ENCODE data around the gene SLFN13. TPM values are rescaled to one million over a fixed set of nuclear protein-coding genes. Genes with fewer than 3 reads are reported as not detected.
A peak's percentile ranks its signal among the peaks of the same experiment; 100 is the strongest.
"Not testable (repeated sequence)": the region's sequence is repeated elsewhere in the genome, so short reads cannot be mapped to it uniquely, and the experiment has no call there.

Gene SLFN13
- total RNA-seq, 2 donors from 2014 or later = 45.8 to 57.3 TPM

- Mint-ChIP-seq H3K9me3 (no peaks in the 10 kb centered on the region), H3K4me3 (no peak overlapping the region), H3K36me3 (ENCODE audit: insufficient read depth in 2 of 2) (peaks cover 0 to 6% of the 10 kb centered on the region in 2 donors), H3K4me1 (ENCODE audit: low read depth) (peaks cover 13% of the 10 kb centered on the region), H3K27me3 (ENCODE audit: low read depth) (no peaks in the 10 kb centered on the region), H3K27ac (peak overlapping the region; percentile 10)
- no peak for DNase-seq
- no peak for ATAC-seq (replicated peaks in 1 of 2)
Observed at GRCh38 chr17:35423761-35424160, 24.8 kb downstream of the SLFN13 start.

DNA sequence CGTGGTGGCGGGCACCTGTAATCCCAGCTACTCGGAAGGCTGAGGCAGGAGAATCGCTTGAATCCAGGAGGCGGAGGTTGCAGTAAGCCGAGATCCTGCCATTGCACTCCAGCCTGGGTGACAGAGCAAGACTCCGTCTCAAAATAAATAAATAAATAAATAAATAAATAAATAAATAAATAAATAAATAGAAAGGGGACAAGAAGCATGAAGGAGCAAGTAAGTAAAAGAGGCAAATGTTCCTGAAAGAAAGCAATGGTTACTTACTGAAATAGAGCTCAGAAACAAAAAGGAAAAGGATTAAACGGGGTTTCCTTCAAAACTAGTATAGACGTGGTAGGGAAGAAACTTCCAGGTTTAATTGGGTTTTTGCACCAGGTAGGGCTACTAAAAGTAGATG, 27.5 kb downstream of the SLFN13 start:
- ATAC-seq (replicated peaks in 1 of 2); H3K27ac Mint-ChIP-seq; H3K4me3 Mint-ChIP-seq; DNase-seq; H3K9me3 Mint-ChIP-seq; H3K36me3 Mint-ChIP-seq (ENCODE audit: insufficient read depth in 2 of 2); H3K4me1 Mint-ChIP-seq (ENCODE audit: low read depth); H3K27me3 Mint-ChIP-seq (ENCODE audit: low read depth): not testable (repeated sequence)

GRCh38 chr17:35416659-35417058, 31.9 kb downstream of the SLFN13 start:
- Mint-ChIP-seq H3K36me3 (ENCODE audit: insufficient read depth in 2 of 2) (peaks cover 10 to 18% of the 10 kb centered on the region in 2 donors), H3K27me3 (ENCODE audit: low read depth) (no peaks in the 10 kb centered on the region), H3K4me3 (no peak overlapping the region), H3K27ac (no peak overlapping the region), H3K9me3 (peaks cover 3 to 5% of the 10 kb centered on the region in 2 donors), H3K4me1 (ENCODE audit: low read depth) (no peaks in the 10 kb centered on the region)
- no peak for ATAC-seq (replicated peaks in 1 of 2)
- no peak for DNase-seq

DNA sequence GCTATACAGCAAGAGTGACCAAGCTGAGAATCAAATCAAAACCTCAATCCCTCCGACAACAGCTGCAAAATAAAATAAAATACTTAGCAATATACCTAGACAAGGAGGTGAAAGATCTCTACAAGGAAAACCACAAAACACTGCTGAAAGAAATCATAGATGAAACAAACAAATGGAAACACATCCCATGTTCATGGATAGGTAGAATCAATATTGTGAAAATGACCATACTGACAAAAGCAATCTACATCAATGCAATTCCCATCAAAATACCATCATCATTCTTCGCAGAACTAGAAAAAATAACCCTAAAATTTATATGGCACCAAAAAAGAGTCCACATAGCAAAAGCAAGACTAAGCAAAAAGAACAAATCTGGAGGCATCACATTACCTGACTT, 33.9 kb downstream of the SLFN13 start:
- H3K27ac Mint-ChIP-seq; ATAC-seq (replicated peaks in 1 of 2); DNase-seq; H3K4me1 Mint-ChIP-seq (ENCODE audit: low read depth); H3K4me3 Mint-ChIP-seq; H3K27me3 Mint-ChIP-seq (ENCODE audit: low read depth); H3K9me3 Mint-ChIP-seq: not testable (repeated sequence)
- peaks cover 10 to 18% of the 10 kb centered on the region in 2 donors for H3K36me3 Mint-ChIP-seq (ENCODE audit: insufficient read depth in 2 of 2)

GRCh38 chr17:35414247-35414646, 34.3 kb downstream of the SLFN13 start:
- H3K27ac Mint-ChIP-seq = no peak overlapping the region
- H3K27me3 Mint-ChIP-seq (ENCODE audit: low read depth) = no peaks in the 10 kb centered on the region
- H3K36me3 Mint-ChIP-seq (ENCODE audit: insufficient read depth in 2 of 2) = peaks cover 10 to 18% of the 10 kb centered on the region in 2 donors
- no peak overlapping the region for H3K4me3 Mint-ChIP-seq
- no peaks in the 10 kb centered on the region for H3K4me1 Mint-ChIP-seq (ENCODE audit: low read depth)
- H3K9me3 Mint-ChIP-seq = peaks cover 3 to 5% of the 10 kb centered on the region in 2 donors
- DNase-seq (no peak), ATAC-seq (replicated peaks in 1 of 2) (no peak)

DNA sequence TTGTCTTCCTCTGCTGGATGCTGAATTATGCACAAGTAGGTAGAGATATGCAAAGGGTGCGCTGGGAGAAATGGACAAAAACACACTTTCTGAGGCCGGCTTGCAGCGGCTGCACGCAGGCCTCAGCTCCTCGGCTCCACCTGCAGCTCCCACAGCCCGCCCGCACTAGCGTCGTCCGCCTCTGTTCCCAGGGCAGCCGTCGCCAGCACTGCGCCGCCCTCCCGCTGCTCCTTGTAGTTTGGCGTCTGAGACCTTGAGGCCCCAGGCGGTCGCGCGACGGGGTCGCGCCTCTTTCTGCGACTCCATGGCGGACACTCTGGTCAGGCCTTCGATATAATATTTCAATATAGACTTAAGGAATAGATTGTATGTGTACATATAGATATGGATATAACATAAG, 41.0 kb downstream of the SLFN13 start:
- ATAC-seq (replicated peaks in 1 of 2) = no peak
- no peak for DNase-seq
- H3K36me3 Mint-ChIP-seq (ENCODE audit: insufficient read depth in 2 of 2) = peaks cover 0 to 1% of the 10 kb centered on the region in 2 donors
- H3K9me3 Mint-ChIP-seq = no peaks in the 10 kb centered on the region
- no peaks in the 10 kb centered on the region for H3K27me3 Mint-ChIP-seq (ENCODE audit: low read depth)
- H3K27ac Mint-ChIP-seq = no peak overlapping the region
- H3K4me3 Mint-ChIP-seq = no peak overlapping the region
- peaks cover 10% of the 10 kb centered on the region for H3K4me1 Mint-ChIP-seq (ENCODE audit: low read depth)

DNA sequence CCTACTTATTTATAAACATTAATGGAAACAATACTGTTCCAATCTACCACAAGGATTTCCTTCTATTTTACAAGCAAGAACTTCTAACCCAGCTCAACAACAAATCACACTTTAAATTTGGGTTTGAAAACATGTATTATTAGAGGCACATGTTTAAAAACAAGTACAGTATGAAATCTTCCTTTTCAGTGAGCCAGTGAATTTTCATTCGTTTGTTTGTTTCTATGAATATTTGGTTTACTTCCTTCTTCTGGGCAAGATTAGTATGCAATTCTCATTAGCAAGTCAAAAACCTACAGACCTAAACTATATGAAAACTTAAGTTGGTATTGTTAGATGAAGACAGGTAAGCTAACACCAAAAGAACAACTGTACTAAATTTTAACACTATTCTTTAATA, 42.0 kb downstream of the SLFN13 start:
- no peaks in the 10 kb centered on the region for H3K27me3 Mint-ChIP-seq (ENCODE audit: low read depth)
- H3K4me1 Mint-ChIP-seq (ENCODE audit: low read depth) = peaks cover 14% of the 10 kb centered on the region
- H3K4me3 Mint-ChIP-seq = no peak overlapping the region
- no peak for ATAC-seq (replicated peaks in 1 of 2)
- no peaks in the 10 kb centered on the region for H3K36me3 Mint-ChIP-seq (ENCODE audit: insufficient read depth in 2 of 2)
- DNase-seq = no peak
- H3K9me3 Mint-ChIP-seq = no peaks in the 10 kb centered on the region
- H3K27ac Mint-ChIP-seq = no peak overlapping the region

DNA sequence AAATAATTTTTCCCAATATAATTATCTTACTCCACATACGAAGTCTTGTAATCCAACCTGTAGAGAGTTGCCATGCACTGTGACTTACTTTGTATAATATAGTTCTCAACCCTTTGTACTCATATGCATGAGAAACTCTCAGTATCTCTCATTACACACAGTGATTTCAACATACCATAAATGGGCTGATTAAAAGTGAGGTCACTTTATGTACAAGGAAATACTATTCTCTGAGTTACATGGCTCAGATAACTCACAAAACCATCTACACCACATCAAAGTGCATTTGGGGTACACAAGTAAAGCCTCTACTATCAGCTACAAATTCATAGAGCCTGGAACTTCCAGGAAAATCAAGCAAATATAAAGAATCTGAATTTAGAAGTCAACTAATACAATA, 44.2 kb downstream of the SLFN13 start:
- Mint-ChIP-seq H3K27ac (no peak overlapping the region), H3K4me1 (ENCODE audit: low read depth) (peaks cover 14% of the 10 kb centered on the region), H3K27me3 (ENCODE audit: low read depth) (no peaks in the 10 kb centered on the region), H3K36me3 (ENCODE audit: insufficient read depth in 2 of 2) (peaks cover 1 to 2% of the 10 kb centered on the region in 2 donors), H3K9me3 (no peaks in the 10 kb centered on the region), H3K4me3 (no peak overlapping the region)
- ATAC-seq (replicated peaks in 1 of 2) = peak; percentile 71 to 89
- no peak for DNase-seq

DNA sequence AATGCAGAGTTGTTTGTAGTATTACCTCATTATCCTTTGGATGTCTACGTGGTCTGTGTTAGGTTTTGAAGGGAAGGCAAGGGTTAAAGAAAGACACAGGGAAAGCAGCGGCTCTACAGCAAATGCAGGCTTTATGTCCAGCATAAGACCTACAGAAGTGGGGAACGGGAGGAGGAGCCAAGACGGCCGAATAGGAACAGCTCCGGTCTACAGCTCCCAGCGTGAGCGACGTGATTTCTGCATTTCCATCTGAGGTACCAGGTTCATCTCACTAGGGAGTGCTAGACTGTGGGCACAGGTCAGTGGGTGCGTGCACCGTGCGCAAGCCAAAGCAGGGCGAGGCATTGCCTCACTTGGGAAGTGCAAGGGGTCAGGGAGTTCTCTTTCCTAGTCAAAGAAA, 54.8 kb downstream of the SLFN13 start:
- not testable (repeated sequence) for H3K36me3 Mint-ChIP-seq (ENCODE audit: insufficient read depth in 2 of 2); H3K4me1 Mint-ChIP-seq (ENCODE audit: low read depth); ATAC-seq (replicated peaks in 1 of 2); H3K9me3 Mint-ChIP-seq; H3K4me3 Mint-ChIP-seq; H3K27me3 Mint-ChIP-seq (ENCODE audit: low read depth); H3K27ac Mint-ChIP-seq; DNase-seq

GRCh38 chr17:35390663-35391062, 57.9 kb downstream of the SLFN13 start:
- DNase-seq (no peak), ATAC-seq (replicated peaks in 1 of 2) (no peak)
- Mint-ChIP-seq H3K4me3 (no peak overlapping the region), H3K36me3 (ENCODE audit: insufficient read depth in 2 of 2) (peaks cover 0 to under 1% of the 10 kb centered on the region in 2 donors), H3K9me3 (peaks cover 1 to 4% of the 10 kb centered on the region in 2 donors), H3K4me1 (ENCODE audit: low read depth) (no peaks in the 10 kb centered on the region), H3K27ac (peak overlapping the region; percentile 16), H3K27me3 (ENCODE audit: low read depth) (no peaks in the 10 kb centered on the region)

- no peak for ATAC-seq (replicated peaks in 1 of 2)
- H3K27ac Mint-ChIP-seq = no peak overlapping the region
- H3K27me3 Mint-ChIP-seq (ENCODE audit: low read depth) = no peaks in the 10 kb centered on the region
- H3K9me3 Mint-ChIP-seq = peaks cover 0 to 4% of the 10 kb centered on the region in 2 donors
- no peaks in the 10 kb centered on the region for H3K4me1 Mint-ChIP-seq (ENCODE audit: low read depth)
- no peak for DNase-seq
- H3K36me3 Mint-ChIP-seq (ENCODE audit: insufficient read depth in 2 of 2) = no peaks in the 10 kb centered on the region
- no peak overlapping the region for H3K4me3 Mint-ChIP-seq
Observed at GRCh38 chr17:35390156-35390555, 58.4 kb downstream of the SLFN13 start.

DNA sequence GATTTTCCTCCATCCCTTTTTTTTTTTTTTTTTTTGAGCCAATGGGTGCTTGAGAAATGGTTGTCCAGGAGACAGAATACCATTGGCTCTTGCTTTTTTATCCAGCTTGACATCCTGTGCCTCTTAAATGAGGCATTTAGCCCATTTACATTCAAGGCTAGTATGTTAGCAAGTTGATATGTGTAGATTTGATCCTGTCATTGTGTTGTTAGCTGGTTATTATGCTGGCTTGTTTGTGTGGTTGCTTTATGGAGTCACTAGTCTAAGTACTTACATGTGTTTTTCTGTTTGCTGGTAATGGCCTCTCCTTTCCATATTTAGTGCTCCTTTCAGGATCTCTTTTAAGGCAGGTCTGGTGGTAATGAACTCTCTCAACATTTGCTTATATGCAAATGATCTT, 61.1 kb downstream of the SLFN13 start:
- Mint-ChIP-seq H3K4me1 (ENCODE audit: low read depth) (no peaks in the 10 kb centered on the region), H3K27ac (no peak overlapping the region)

More for the DNA sequence above, 61.1 kb downstream of the SLFN13 start:
- Mint-ChIP-seq H3K9me3 (peaks cover 3 to 6% of the 10 kb centered on the region in 2 donors), H3K4me3 (no peak overlapping the region), H3K36me3 (ENCODE audit: insufficient read depth in 2 of 2) (peaks cover 4 to 7% of the 10 kb centered on the region in 2 donors), H3K27me3 (ENCODE audit: low read depth) (no peaks in the 10 kb centered on the region)
- no peak for DNase-seq
- no peak for ATAC-seq (replicated peaks in 1 of 2)
